GM21786 (cell line): ENCODE measurements around the gene INTS7.
"Not testable (repeated sequence)": the region's sequence is repeated elsewhere in the genome, so short reads cannot be mapped to it uniquely, and the experiment has no call there.

Experiments
- ATAC-seq: cut with Tn5 transposase; IDR thresholded peaks from one replicate; pipeline ENCODE4 v1.9.1; 2021; ENCODE audit not compliant: unreplicated experiment

INTS7 gene

GRCh38 chr1:212039622-212040021 lies 4.3 kb upstream of the INTS7 start:
- no peak for ATAC-seq

GRCh38 chr1:212037900-212038299 lies 2.5 kb upstream of the INTS7 start:
- no peak for ATAC-seq

GRCh38 chr1:212035835-212036605 lies 663 bp upstream of the INTS7 start:
- ATAC-seq = no peak

GRCh38 chr1:212034516-212035122 lies 738 bp downstream of the INTS7 start:
- peak; percentile 3 for ATAC-seq

GRCh38 chr1:212030936-212031528 lies 4.3 kb downstream of the INTS7 start:
- ATAC-seq = no peak

GRCh38 chr1:212027727-212028126 lies 7.6 kb downstream of the INTS7 start:
- ATAC-seq = not testable (repeated sequence)

- no peak for ATAC-seq
These were observed 10.7 kb downstream of the INTS7 start for GRCh38 chr1:212024469-212025149.

GRCh38 chr1:212022908-212023307 lies 12.4 kb downstream of the INTS7 start:
- not testable (repeated sequence) for ATAC-seq

GRCh38 chr1:212021563-212021962 lies 13.8 kb downstream of the INTS7 start:
- no peak for ATAC-seq

- ATAC-seq = no peak
These were observed 14.4 kb downstream of the INTS7 start for GRCh38 chr1:212020975-212021374.

- no peak for ATAC-seq
These were observed 21.7 kb downstream of the INTS7 start for GRCh38 chr1:212013672-212014071.

- peak; percentile 87 for ATAC-seq
These were observed 23.2 kb downstream of the INTS7 start for GRCh38 chr1:212012034-212012740.

- no peak for ATAC-seq
These were observed 25.4 kb downstream of the INTS7 start for GRCh38 chr1:212010004-212010403.

GRCh38 chr1:212009561-212009960 lies 25.8 kb downstream of the INTS7 start:
- no peak for ATAC-seq

- ATAC-seq = no peak
These were observed 27.5 kb downstream of the INTS7 start for GRCh38 chr1:212007886-212008285.

- no peak for ATAC-seq
These were observed 28.2 kb downstream of the INTS7 start for GRCh38 chr1:212007178-212007577.

- ATAC-seq = no peak
These were observed 30.3 kb downstream of the INTS7 start for GRCh38 chr1:212004895-212005608.

GRCh38 chr1:212002536-212002935 lies 32.8 kb downstream of the INTS7 start:
- ATAC-seq = no peak

- not testable (repeated sequence) for ATAC-seq
These were observed 37.9 kb downstream of the INTS7 start for GRCh38 chr1:211997426-211997825.

- no peak for ATAC-seq
These were observed 43.7 kb downstream of the INTS7 start for GRCh38 chr1:211991695-211992094.
